SK-N-SH (cell line): ENCODE results near the gene PLSCR3. TPM values are rescaled to one million over a fixed set of nuclear protein-coding genes. Genes with fewer than 3 reads are reported as not detected.

Experiments used
- CTCF ChIA-PET: fragments of 300-600, 350-600 bp; formaldehyde crosslinking; extraction: SDS; loops from one replicate; lab custom pipeline; 2021; lab: Yijun Ruan, JAX
- POLR2A ChIA-PET: fragments of 350-600 bp; sonication (Branson Sonifier 250); formaldehyde crosslinking; extraction: SDS; loops from one replicate; lab custom pipeline; 2020; ENCODE audit warnings: antibody characterized with exemption, inconsistent platforms; lab: Yijun Ruan, JAX
- DNase-seq: peaks from one replicate; pipeline ENCODE4 v3.0.0; 2012
- H2AFZ ChIP-seq: fragments of 200-600 bp; sonication (generic); 2 replicates; pipeline ENCODE4 v1.8.1; 2016; ENCODE audit warnings: antibody characterized with exemption, mild to moderate bottlenecking, low read depth
- H3F3A ChIP-seq: fragments of 200-600 bp; sonication (generic); replicated peaks from 2 replicates; pipeline ENCODE3; 2016; ENCODE audit warnings: antibody characterized with exemption, mild to moderate bottlenecking; ENCODE audit not compliant: insufficient read depth
- H3K27ac ChIP-seq, 2 experiments: fragments of 200-500 bp in 1 of 2; fragments of 200-600 bp in 1 of 2; sonication (Bioruptor generic) in 1 of 2; sonication (generic), shearing (Covaris generic) in 1 of 2; 2 replicates each; pipeline versions ENCODE4 v1.5.1 to v1.6.1; 2014 to 2016; ENCODE audit warnings: low read depth in 2 of 2, inconsistent platforms in 1 of 2, low read length in 1 of 2, mild to moderate bottlenecking in 1 of 2, mixed read lengths in 1 of 2
- H3K27me3 ChIP-seq: fragments of 200-600 bp; sonication (generic), shearing (Covaris generic); 2 replicates; pipeline ENCODE4 v1.6.1; 2016; ENCODE audit warnings: mixed run types; ENCODE audit not compliant: insufficient read depth
- H3K36me3 ChIP-seq, 2 experiments: fragments of 200-500 bp in 1 of 2; fragments of 200-600 bp in 1 of 2; sonication (Bioruptor generic) in 1 of 2; sonication (generic) in 1 of 2; replicated peaks in 1 of 2; 2 replicates each; pipeline versions ENCODE3 to v1.5.1; 2014 to 2016; ENCODE audit warnings: low read length in 1 of 2, mild to moderate bottlenecking in 1 of 2; ENCODE audit not compliant: insufficient read depth in 2 of 2, control insufficient read depth in 1 of 2
- H3K4me1 ChIP-seq, 2 experiments: fragments of 200-500 bp in 1 of 2; fragments of 200-600 bp in 1 of 2; sonication (Bioruptor generic) in 1 of 2; sonication (generic), shearing (Covaris generic) in 1 of 2; 2 replicates each; pipeline versions ENCODE4 v1.5.1 to v1.6.1; 2014 to 2016; ENCODE audit warnings: low read depth in 1 of 2, low read length in 1 of 2, mixed run types in 1 of 2; ENCODE audit not compliant: insufficient read depth in 2 of 2, control insufficient read depth in 1 of 2
- H3K4me2 ChIP-seq: fragments of 200-600 bp; sonication (generic), shearing (Covaris generic); 2 replicates; pipeline ENCODE4 v1.6.1; 2017; ENCODE audit warnings: mixed run types
- H3K4me3 ChIP-seq, 2 experiments: fragments of 200-500 bp in 1 of 2; fragments of 200-600 bp in 1 of 2; sonication (Bioruptor generic) in 1 of 2; sonication (generic), shearing (Covaris generic) in 1 of 2; 2 replicates each; pipeline versions ENCODE4 v1.5.1 to v1.8.1; 2014 to 2016; ENCODE audit warnings: low read depth in 2 of 2, inconsistent platforms in 1 of 2, low read length in 1 of 2, mild to moderate bottlenecking in 1 of 2, mixed read lengths in 1 of 2, moderate library complexity in 1 of 2
- H3K79me2 ChIP-seq: fragments of 200-600 bp; sonication (generic); 2 replicates; pipeline ENCODE4 v1.8.1; 2017; ENCODE audit warnings: mild to moderate bottlenecking; ENCODE audit not compliant: insufficient read depth
- H3K9ac ChIP-seq: fragments of 200-600 bp; sonication (generic); 2 replicates; pipeline ENCODE4 v1.6.1; 2017; ENCODE audit warnings: mixed run types
- H3K9me2 ChIP-seq: fragments of 200-600 bp; sonication (generic); 2 replicates; pipeline ENCODE4 v1.6.1; 2017; ENCODE audit warnings: mixed run types
- H3K9me3 ChIP-seq: fragments of 200-600 bp; sonication (generic); 2 replicates; pipeline ENCODE4 v1.6.1; 2017; ENCODE audit warnings: mixed run types, mild to moderate bottlenecking, moderate library complexity
- H4K20me1 ChIP-seq: fragments of 200-600 bp; sonication (generic); 2 replicates; pipeline ENCODE4 v1.6.1; 2017; ENCODE audit warnings: mild to moderate bottlenecking, mixed run types; ENCODE audit not compliant: insufficient read depth
- ELF1 ChIP-seq: IDR thresholded peaks from 2 replicates; pipeline ENCODE4 v1.4.0; 2012
- EP300 ChIP-seq, 2 experiments: IDR thresholded peaks; 2 replicates each; pipeline versions ENCODE4 v1.4.0 to v1.6.1; 2012; ENCODE audit warnings: borderline replicate concordance in 1 of 2, low read depth in 1 of 2, low read length in 1 of 2
- GABPA ChIP-seq: IDR thresholded peaks from 2 replicates; pipeline ENCODE4 v1.4.0; 2012; ENCODE audit warnings: low read depth, mild to moderate bottlenecking
- GATA2 ChIP-seq: sonication (generic); formaldehyde crosslinking; IDR thresholded peaks from 2 replicates; pipeline ENCODE4 v1.5.0; 2020; ENCODE audit warnings: mild to moderate bottlenecking, missing genetic modification reagents
- POLR2AphosphoS5 ChIP-seq: IDR thresholded peaks from 2 replicates; pipeline ENCODE4 v1.6.1; 2012; ENCODE audit warnings: low read depth, low read length
- SIN3A ChIP-seq: IDR thresholded peaks from 2 replicates; pipeline ENCODE4 v1.6.1; 2012; ENCODE audit warnings: low read depth, mild to moderate bottlenecking, low read length, moderate library complexity, borderline replicate concordance
- TAF1 ChIP-seq: IDR thresholded peaks from 2 replicates; pipeline ENCODE4 v1.6.1; 2012; ENCODE audit warnings: low read depth, mild to moderate bottlenecking, low read length, moderate library complexity, borderline replicate concordance
- WGBS: methylation state at CpG from one replicate; pipeline ENCODE4 v1.1.6; 2017; ENCODE audit warnings: low lambda C conversion rate; 5-methylcytosine and 5-hydroxymethylcytosine counted together
- polyA plus RNA-seq, 3 experiments: library from polyadenylated mRNA; depleted of rRNA; stranded (reverse); fragments of >200 nt; gene quantifications; 2 replicates each; pipeline ENCODE4 v1.2.3, GENCODE V29; 2012
- TF ChIP-seq, protein P1 (sequence below): IDR thresholded peaks from 2 replicates; pipeline ENCODE4 v1.4.0; 2012; ENCODE audit warnings: low read depth, borderline replicate concordance
- TF ChIP-seq, protein P2 (sequence below): IDR thresholded peaks from 2 replicates; pipeline ENCODE4 v1.6.1; 2012; ENCODE audit warnings: mild to moderate bottlenecking, low read depth, low read length, moderate library complexity

PLSCR3 gene
- polyA plus RNA-seq, 1 of the 3 experiments (the other 2 are of a cell fraction), result 95.0 TPM

DNA sequence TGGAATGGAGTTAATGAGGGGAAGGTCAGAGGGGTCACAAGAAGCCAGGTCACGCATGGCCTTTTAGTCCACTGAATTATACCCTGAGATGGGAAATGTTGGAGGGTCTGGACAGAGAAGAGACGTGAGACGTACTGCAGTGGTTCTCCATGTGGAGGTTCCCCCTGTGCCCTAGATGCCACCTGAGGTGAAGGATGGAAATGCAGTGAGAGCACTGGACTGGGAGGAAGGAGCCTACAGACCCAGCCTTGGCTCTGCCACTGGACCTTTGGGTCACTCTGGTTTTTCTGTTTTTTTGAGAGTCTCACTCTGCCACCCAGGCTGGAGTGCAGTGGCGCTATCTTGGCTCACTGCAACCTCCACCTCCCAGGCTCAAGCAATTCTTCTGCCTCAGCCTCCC is 1.8 kb upstream of the PLSCR3 start:
- H3K9me3 ChIP-seq, result no peaks in the 10 kb centered on the region
- no peaks in the 10 kb centered on the region for H3K9me2 ChIP-seq
- no peaks in the 10 kb centered on the region for H4K20me1 ChIP-seq
- H3K79me2 ChIP-seq, result peaks cover 25% of the 10 kb centered on the region; the same call in 1 of the 2 replicates
- H3K36me3 ChIP-seq, result peaks cover 11 to 17% of the 10 kb centered on the region in 2 experiments
- no peak overlapping the region for H2AFZ ChIP-seq
- WGBS, result 91% methylated on average over 4 of the region's 4 CpGs
- no peak overlapping the region for H3K4me3 ChIP-seq
- no peak overlapping the region for H3K27ac ChIP-seq
- peaks cover 0 to 9% of the 10 kb centered on the region in 2 experiments; a peak in 1 of 4 replicates for H3K4me1 ChIP-seq
- H3K4me2 ChIP-seq, result no peak overlapping the region
- peaks cover 20% of the 10 kb centered on the region for H3F3A ChIP-seq
- CTCF ChIA-PET, result interaction anchor here (1.2 kb wide), 1 partner anchor 41 kb away, joined by 3 read pairs; no protein-coding TSS in a partner anchor
- TF ChIP-seq GATA2 (CRISPR knock-in tag), result no peak
- TF ChIP-seq EP300 (IDR thresholded peaks at IDR 0.05; ENCODE audit: borderline replicate concordance in 1 of 2, low read depth in 1 of 2, low read length in 1 of 2), result no peak
- TF ChIP-seq GABPA, result no peak
- no peak for TF ChIP-seq TAF1
- TF ChIP-seq, protein P1, sequence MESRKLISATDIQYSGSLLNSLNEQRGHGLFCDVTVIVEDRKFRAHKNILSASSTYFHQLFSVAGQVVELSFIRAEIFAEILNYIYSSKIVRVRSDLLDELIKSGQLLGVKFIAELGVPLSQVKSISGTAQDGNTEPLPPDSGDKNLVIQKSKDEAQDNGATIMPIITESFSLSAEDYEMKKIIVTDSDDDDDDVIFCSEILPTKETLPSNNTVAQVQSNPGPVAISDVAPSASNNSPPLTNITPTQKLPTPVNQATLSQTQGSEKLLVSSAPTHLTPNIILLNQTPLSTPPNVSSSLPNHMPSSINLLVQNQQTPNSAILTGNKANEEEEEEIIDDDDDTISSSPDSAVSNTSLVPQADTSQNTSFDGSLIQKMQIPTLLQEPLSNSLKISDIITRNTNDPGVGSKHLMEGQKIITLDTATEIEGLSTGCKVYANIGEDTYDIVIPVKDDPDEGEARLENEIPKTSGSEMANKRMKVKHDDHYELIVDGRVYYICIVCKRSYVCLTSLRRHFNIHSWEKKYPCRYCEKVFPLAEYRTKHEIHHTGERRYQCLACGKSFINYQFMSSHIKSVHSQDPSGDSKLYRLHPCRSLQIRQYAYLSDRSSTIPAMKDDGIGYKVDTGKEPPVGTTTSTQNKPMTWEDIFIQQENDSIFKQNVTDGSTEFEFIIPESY, result no peak
- TF ChIP-seq, protein P2, sequence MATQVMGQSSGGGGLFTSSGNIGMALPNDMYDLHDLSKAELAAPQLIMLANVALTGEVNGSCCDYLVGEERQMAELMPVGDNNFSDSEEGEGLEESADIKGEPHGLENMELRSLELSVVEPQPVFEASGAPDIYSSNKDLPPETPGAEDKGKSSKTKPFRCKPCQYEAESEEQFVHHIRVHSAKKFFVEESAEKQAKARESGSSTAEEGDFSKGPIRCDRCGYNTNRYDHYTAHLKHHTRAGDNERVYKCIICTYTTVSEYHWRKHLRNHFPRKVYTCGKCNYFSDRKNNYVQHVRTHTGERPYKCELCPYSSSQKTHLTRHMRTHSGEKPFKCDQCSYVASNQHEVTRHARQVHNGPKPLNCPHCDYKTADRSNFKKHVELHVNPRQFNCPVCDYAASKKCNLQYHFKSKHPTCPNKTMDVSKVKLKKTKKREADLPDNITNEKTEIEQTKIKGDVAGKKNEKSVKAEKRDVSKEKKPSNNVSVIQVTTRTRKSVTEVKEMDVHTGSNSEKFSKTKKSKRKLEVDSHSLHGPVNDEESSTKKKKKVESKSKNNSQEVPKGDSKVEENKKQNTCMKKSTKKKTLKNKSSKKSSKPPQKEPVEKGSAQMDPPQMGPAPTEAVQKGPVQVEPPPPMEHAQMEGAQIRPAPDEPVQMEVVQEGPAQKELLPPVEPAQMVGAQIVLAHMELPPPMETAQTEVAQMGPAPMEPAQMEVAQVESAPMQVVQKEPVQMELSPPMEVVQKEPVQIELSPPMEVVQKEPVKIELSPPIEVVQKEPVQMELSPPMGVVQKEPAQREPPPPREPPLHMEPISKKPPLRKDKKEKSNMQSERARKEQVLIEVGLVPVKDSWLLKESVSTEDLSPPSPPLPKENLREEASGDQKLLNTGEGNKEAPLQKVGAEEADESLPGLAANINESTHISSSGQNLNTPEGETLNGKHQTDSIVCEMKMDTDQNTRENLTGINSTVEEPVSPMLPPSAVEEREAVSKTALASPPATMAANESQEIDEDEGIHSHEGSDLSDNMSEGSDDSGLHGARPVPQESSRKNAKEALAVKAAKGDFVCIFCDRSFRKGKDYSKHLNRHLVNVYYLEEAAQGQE, result no peak
- TF ChIP-seq ELF1, result no peak
- no peak for TF ChIP-seq POLR2AphosphoS5
- no peak for TF ChIP-seq SIN3A
- H3K27me3 ChIP-seq, result no peaks in the 10 kb centered on the region
- POLR2A ChIA-PET, result no interaction called here
- no peak for DNase-seq
- H3K9ac ChIP-seq, result no peak overlapping the region
